Measurements from ENCODE around the gene PPFIA4.

Gene PPFIA4

GRCh38 chr1:203104789-203105390, 78.6 kb downstream of the PPFIA4 start:
- no peak for DNase-seq

- DNase-seq, result no peak
Observed at GRCh38 chr1:203112475-203112874, 86.2 kb downstream of the PPFIA4 start.

- DNase-seq, result no peak
Observed at GRCh38 chr1:203113308-203113707, 87.0 kb downstream of the PPFIA4 start.

- no peak for DNase-seq
Observed at GRCh38 chr1:203114202-203114601, 87.9 kb downstream of the PPFIA4 start.

- no peak for DNase-seq
Observed at GRCh38 chr1:203116091-203116820, 90.0 kb downstream of the PPFIA4 start.

- peak; percentile 93 for DNase-seq
Observed at GRCh38 chr1:203117611-203118575, 91.6 kb downstream of the PPFIA4 start.

GRCh38 chr1:203120325-203121153, 94.2 kb downstream of the PPFIA4 start:
- no peak for DNase-seq

- DNase-seq, result no peak
Observed at GRCh38 chr1:203121186-203122015, 95.1 kb downstream of the PPFIA4 start.

- DNase-seq, result no peak
Observed at GRCh38 chr1:203122159-203122558, 95.9 kb downstream of the PPFIA4 start.

GRCh38 chr1:203124011-203124410, 97.7 kb downstream of the PPFIA4 start:
- DNase-seq, result no peak

GRCh38 chr1:203124546-203125317, 98.4 kb downstream of the PPFIA4 start:
- DNase-seq, result no peak

- no peak for DNase-seq
Observed at GRCh38 chr1:203126151-203126865, 100.0 kb downstream of the PPFIA4 start.

GRCh38 chr1:203126866-203127665, 100.8 kb downstream of the PPFIA4 start:
- DNase-seq, result no peak

- DNase-seq, result peak; percentile 52
Observed at GRCh38 chr1:203127666-203128430, 101.6 kb downstream of the PPFIA4 start, which contains the start of gene ADORA1. ADORA1 (plus strand) TSS chr1:203127726; CDS start chr1:203128842, 1,116 bp downstream.

GRCh38 chr1:203128431-203128715, 102.1 kb downstream of the PPFIA4 start:
- no peak for DNase-seq

Data from 8988T (cell line).